Astrocyte (in vitro differentiated cells and primary cell): Measurements from ENCODE around the gene GRAMD4. TPM values are rescaled to one million over a fixed set of nuclear protein-coding genes. Genes with fewer than 3 reads are reported as not detected.

ENCODE experiments used
- DNase-seq: peaks from one replicate; pipeline ENCODE4 v3.0.0-alpha.2; 2010; ENCODE audit warnings: low read depth
- FAIRE-seq: peaks from 2 replicates; lab custom pipeline; 2011; peaks lifted over from hg19 to GRCh38; lab: Jason Lieb, UNC
- H2AFZ ChIP-seq: 2 replicates; pipeline ENCODE4 v1.6.0; 2012; ENCODE audit warnings: low read depth, low read length, inconsistent platforms
- H3K27ac ChIP-seq: 2 replicates; pipeline ENCODE4 v1.5.1; 2011; ENCODE audit warnings: low read depth, low read length, inconsistent platforms
- H3K27me3 ChIP-seq: 2 replicates; pipeline ENCODE4 v1.6.0; 2011; ENCODE audit warnings: low read length, inconsistent platforms; ENCODE audit not compliant: insufficient read depth
- H3K36me3 ChIP-seq: 2 replicates; pipeline ENCODE4 v1.5.1; 2011; ENCODE audit warnings: low read length, inconsistent platforms; ENCODE audit not compliant: insufficient read depth
- H3K4me1 ChIP-seq: 2 replicates; pipeline ENCODE4 v1.5.1; 2011; ENCODE audit warnings: low read length, inconsistent platforms; ENCODE audit not compliant: insufficient read depth
- H3K4me2 ChIP-seq: 2 replicates; pipeline ENCODE4 v1.6.0; 2012; ENCODE audit warnings: low read length, inconsistent platforms
- H3K4me3 ChIP-seq: 2 replicates; pipeline ENCODE4 v1.5.1; 2011; ENCODE audit warnings: low read depth, mild to moderate bottlenecking, low read length, inconsistent platforms; ENCODE audit not compliant: insufficient read depth
- H3K79me2 ChIP-seq: 2 replicates; pipeline ENCODE4 v1.6.0; 2012; ENCODE audit warnings: mild to moderate bottlenecking, low read length, inconsistent platforms; ENCODE audit not compliant: insufficient read depth
- H3K9ac ChIP-seq: 2 replicates; pipeline ENCODE4 v1.6.0; 2012; ENCODE audit warnings: mild to moderate bottlenecking, low read length, inconsistent platforms
- H3K9me3 ChIP-seq: 2 replicates; pipeline ENCODE4 v1.5.1; 2012; ENCODE audit warnings: low read depth, mild to moderate bottlenecking, low read length, inconsistent platforms; ENCODE audit not compliant: insufficient read depth
- H4K20me1 ChIP-seq: 2 replicates; pipeline ENCODE4 v1.6.0; 2012; ENCODE audit warnings: low read length, inconsistent platforms; ENCODE audit not compliant: insufficient read depth
- H3K27ac Mint-ChIP-seq: one replicate; pipeline ENCODE4 v1.8.0; 2021; ENCODE audit warnings: mild to moderate bottlenecking, mixed read lengths; ENCODE audit not compliant: unreplicated experiment
- H3K27me3 Mint-ChIP-seq: one replicate; pipeline ENCODE4 v1.8.0; 2021; ENCODE audit warnings: low read depth, mixed read lengths; ENCODE audit not compliant: unreplicated experiment
- H3K36me3 Mint-ChIP-seq: one replicate; pipeline ENCODE4 v1.8.0; 2021; ENCODE audit warnings: low read depth, mixed read lengths; ENCODE audit not compliant: unreplicated experiment
- H3K4me1 Mint-ChIP-seq: one replicate; pipeline ENCODE4 v1.8.0; 2021; ENCODE audit warnings: low read depth, mixed read lengths; ENCODE audit not compliant: unreplicated experiment
- H3K4me3 Mint-ChIP-seq: one replicate; pipeline ENCODE4 v1.8.0; 2021; ENCODE audit warnings: mild to moderate bottlenecking, moderate library complexity, mixed read lengths; ENCODE audit not compliant: unreplicated experiment
- H3K9me3 Mint-ChIP-seq: one replicate; pipeline ENCODE4 v1.8.0; 2021; ENCODE audit warnings: mild to moderate bottlenecking, mixed read lengths; ENCODE audit not compliant: unreplicated experiment
- EZH2 ChIP-seq: IDR thresholded peaks from 2 replicates; pipeline ENCODE4 v1.6.1; 2012; ENCODE audit warnings: mild to moderate bottlenecking, low read length, inconsistent platforms; ENCODE audit not compliant: insufficient read depth
- total RNA-seq: library from RNA; stranded (reverse); gene quantifications from 2 replicates; pipeline ENCODE4 v1.2.1, GENCODE V29; 2021
- TF ChIP-seq, protein P1 (sequence below): IDR thresholded peaks from 2 replicates; pipeline ENCODE4 v1.5.1; 2011; ENCODE audit warnings: low read depth, mild to moderate bottlenecking, inconsistent platforms, low read length, moderate library complexity; ENCODE audit not compliant: insufficient read depth

Gene GRAMD4
- total RNA-seq, 1 donor from 2014 or later, result 17.8 TPM

DNA sequence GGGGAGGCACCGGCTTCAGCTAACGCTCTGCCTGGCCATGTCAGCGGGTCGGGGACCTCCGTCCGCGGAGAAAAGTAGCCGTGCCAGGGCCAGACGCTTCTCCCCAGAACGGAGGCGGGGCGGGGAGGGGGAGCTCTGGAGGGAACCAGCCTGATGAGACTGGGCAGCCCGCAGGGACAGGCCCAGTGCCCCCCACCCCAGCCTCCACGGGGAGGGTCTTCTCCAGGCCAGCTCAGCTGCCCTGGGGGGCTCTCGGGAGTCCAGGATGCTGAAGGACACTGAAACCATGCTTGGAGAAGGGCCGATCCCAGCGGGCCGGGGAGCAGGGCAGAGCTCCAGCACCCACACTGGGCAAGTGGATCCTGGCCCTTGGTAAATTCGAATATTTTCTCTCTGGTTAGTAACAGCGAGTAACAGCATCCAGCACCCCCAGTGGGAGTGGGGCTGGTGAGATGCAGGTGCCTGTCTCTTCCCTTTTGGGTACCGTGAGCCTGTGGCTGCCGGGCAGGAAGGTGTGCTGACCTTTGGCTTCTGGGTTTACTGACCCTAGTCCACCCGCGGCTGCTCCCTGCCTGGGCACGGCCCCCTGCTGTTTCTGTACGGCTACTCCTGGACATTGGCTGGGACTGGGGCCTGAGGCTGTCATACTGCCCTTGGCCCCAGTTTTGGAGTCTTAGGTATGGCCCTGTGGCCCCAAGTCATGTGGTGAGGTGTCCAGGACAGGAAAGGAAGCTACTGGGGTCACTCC is 35.8 kb downstream of the GRAMD4 start:
- no peak for DNase-seq
- Histone ChIP-seq H3K27me3 (no peaks in the 10 kb centered on the region), H4K20me1 (peaks cover 60% of the 10 kb centered on the region), H3K4me3 (no peak overlapping the region), H3K27ac (no peak overlapping the region), H3K9me3 (no peaks in the 10 kb centered on the region), H3K4me1 (peaks cover 12% of the 10 kb centered on the region), H3K36me3 (no peaks in the 10 kb centered on the region), H2AFZ (no peak overlapping the region), H3K4me2 (no peak overlapping the region), H3K79me2 (no peaks in the 10 kb centered on the region), H3K9ac (no peak overlapping the region)
- Mint-ChIP-seq H3K4me3 (no peak overlapping the region), H3K36me3 (peaks cover 6% of the 10 kb centered on the region), H3K4me1 (peaks cover 3% of the 10 kb centered on the region), H3K9me3 (peaks cover 2% of the 10 kb centered on the region), H3K27me3 (peaks cover 3% of the 10 kb centered on the region), H3K27ac (no peak overlapping the region)
- no peak for TF ChIP-seq EZH2
- TF ChIP-seq, protein P1, sequence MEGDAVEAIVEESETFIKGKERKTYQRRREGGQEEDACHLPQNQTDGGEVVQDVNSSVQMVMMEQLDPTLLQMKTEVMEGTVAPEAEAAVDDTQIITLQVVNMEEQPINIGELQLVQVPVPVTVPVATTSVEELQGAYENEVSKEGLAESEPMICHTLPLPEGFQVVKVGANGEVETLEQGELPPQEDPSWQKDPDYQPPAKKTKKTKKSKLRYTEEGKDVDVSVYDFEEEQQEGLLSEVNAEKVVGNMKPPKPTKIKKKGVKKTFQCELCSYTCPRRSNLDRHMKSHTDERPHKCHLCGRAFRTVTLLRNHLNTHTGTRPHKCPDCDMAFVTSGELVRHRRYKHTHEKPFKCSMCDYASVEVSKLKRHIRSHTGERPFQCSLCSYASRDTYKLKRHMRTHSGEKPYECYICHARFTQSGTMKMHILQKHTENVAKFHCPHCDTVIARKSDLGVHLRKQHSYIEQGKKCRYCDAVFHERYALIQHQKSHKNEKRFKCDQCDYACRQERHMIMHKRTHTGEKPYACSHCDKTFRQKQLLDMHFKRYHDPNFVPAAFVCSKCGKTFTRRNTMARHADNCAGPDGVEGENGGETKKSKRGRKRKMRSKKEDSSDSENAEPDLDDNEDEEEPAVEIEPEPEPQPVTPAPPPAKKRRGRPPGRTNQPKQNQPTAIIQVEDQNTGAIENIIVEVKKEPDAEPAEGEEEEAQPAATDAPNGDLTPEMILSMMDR, result no peak
- no peak for FAIRE-seq

DNA sequence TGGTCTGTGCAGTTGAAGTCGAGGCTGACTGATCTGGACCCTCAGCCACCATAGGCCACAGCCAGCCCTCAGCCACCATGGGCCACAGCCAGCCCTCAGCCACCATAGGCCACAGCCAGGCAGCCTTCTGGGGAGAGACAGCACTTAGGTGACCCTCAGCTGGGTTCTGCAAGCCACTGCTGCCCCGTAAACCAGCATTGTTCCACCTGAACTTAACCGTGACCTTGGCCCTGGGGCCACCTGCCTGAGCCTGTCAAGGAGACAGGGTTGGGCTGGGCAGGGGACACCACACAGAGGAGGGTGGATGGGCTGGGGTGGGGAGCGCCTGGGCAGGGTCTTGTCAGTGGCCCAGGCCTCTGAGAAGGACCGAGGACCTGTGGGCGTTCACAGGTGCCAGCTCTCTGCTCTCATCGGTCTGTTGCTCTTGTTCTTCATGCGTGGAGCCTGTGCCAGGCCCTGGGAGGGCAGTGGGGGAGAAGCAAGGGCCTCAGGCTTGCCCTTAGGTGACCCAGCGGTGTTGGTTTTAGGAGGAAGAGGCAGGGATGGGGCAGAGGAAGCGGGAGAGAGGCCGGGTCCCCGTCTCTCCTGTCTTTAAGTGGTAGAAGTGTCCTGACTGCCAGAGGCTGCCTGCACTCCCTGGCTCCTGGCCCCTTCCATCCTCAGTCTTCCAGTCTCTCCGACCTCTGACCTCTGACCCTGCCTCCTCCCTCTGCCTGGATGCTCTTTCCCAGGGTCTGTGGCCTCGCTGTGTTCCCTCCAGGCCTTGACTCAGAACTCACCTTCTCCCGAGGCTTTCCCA is 36.9 kb downstream of the GRAMD4 start:
- Histone ChIP-seq H3K4me2 (no peak overlapping the region), H3K9ac (no peak overlapping the region), H3K27ac (no peak overlapping the region), H3K27me3 (no peaks in the 10 kb centered on the region), H3K4me3 (no peak overlapping the region), H4K20me1 (peaks cover 56% of the 10 kb centered on the region), H2AFZ (no peak overlapping the region), H3K4me1 (peaks cover 16% of the 10 kb centered on the region), H3K79me2 (no peaks in the 10 kb centered on the region), H3K36me3 (no peaks in the 10 kb centered on the region), H3K9me3 (no peaks in the 10 kb centered on the region)
- DNase-seq (no peak), FAIRE-seq (no peak)
- no peak overlapping the region for H3K4me3 Mint-ChIP-seq
- peaks cover 6% of the 10 kb centered on the region for H3K36me3 Mint-ChIP-seq
- peaks cover 2% of the 10 kb centered on the region for H3K9me3 Mint-ChIP-seq
- peaks cover 4% of the 10 kb centered on the region for H3K4me1 Mint-ChIP-seq
- TF ChIP-seq, protein P1, result no peak
- TF ChIP-seq EZH2, result no peak
- peaks cover 3% of the 10 kb centered on the region for H3K27me3 Mint-ChIP-seq
- H3K27ac Mint-ChIP-seq, result no peak overlapping the region

DNA sequence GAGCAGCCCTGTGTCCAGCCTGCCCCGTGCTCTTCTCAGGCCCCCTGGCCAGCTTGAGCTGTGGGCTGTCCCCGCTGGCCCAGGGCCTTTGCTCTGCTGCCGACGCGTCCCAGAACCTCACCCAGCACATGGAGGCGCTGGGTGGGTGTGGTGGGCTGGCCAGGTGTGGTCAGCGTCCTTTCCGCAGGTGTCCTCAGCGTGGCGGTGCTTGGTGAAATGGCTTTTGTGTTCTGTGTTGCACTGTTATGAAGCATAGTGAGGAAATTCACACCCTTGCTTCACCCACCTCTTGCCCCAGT is 37.4 kb downstream of the GRAMD4 start:
- TF ChIP-seq, protein P1, result no peak
- no peak for TF ChIP-seq EZH2
- no peaks in the 10 kb centered on the region for H3K27me3 ChIP-seq
- no peak overlapping the region for H3K4me3 Mint-ChIP-seq
- H3K4me1 Mint-ChIP-seq, result peaks cover 4% of the 10 kb centered on the region
- peaks cover 11% of the 10 kb centered on the region for H3K4me1 ChIP-seq
- no peak overlapping the region for H3K27ac ChIP-seq
- H3K27ac Mint-ChIP-seq, result no peak overlapping the region
- no peak overlapping the region for H3K4me2 ChIP-seq
- peaks cover 55% of the 10 kb centered on the region for H4K20me1 ChIP-seq
- FAIRE-seq, result no peak
- H3K9ac ChIP-seq, result no peak overlapping the region
- no peak overlapping the region for H3K4me3 ChIP-seq
- peaks cover 6% of the 10 kb centered on the region for H3K36me3 Mint-ChIP-seq
- no peaks in the 10 kb centered on the region for H3K79me2 ChIP-seq
- H3K9me3 Mint-ChIP-seq, result peaks cover 2% of the 10 kb centered on the region
- H3K27me3 Mint-ChIP-seq, result peaks cover 3% of the 10 kb centered on the region
- H2AFZ ChIP-seq, result no peak overlapping the region
- no peak for DNase-seq
- H3K36me3 ChIP-seq, result no peaks in the 10 kb centered on the region
- H3K9me3 ChIP-seq, result no peaks in the 10 kb centered on the region
